ENCODE data around the gene NAT9. TPM values are rescaled to one million over a fixed set of nuclear protein-coding genes. Genes with fewer than 3 reads are reported as not detected.

Gene NAT9
- total and polyA plus RNA-seq, 4 donors, result 27.1 to 47.4 (median 36.6) TPM

- Histone ChIP-seq H3K9me3 (ENCODE audit: control insufficient read depth in 4 of 4, insufficient read depth in 3 of 4, low read length in 3 of 4) (no peaks in the 10 kb centered on the region), H3K4me1 (ENCODE audit: control insufficient read depth in 5 of 5, insufficient read depth in 5 of 5, low read length in 5 of 5) (peaks cover 4 to 43% (median 18%) of the 10 kb centered on the region in 5 donors), H3K27ac (ENCODE audit: low read depth in 1 of 2, low read length in 1 of 2) (no peak overlapping the region), H3K36me3 (ENCODE audit: control insufficient read depth in 4 of 4, insufficient read depth in 4 of 4, low read length in 4 of 4) (peaks cover 0 to 4% (median 1%) of the 10 kb centered on the region in 4 donors), H3K4me3 (no peak overlapping the region), H3K9ac (ENCODE audit: insufficient read depth in 1 of 2, low read length in 2 of 2) (no peak overlapping the region), H3K27me3 (ENCODE audit: control insufficient read depth in 3 of 3, insufficient read depth in 3 of 3, low read length in 2 of 3) (no peaks in the 10 kb centered on the region)
- DNase-seq (no peak), ATAC-seq (ENCODE audit: insufficient read depth, low FRiP score) (no peak)
- WGBS, 2 donors, result 95 to 99% methylated on average over 7 of the region's 7 CpGs
- no peak for TF ChIP-seq CTCF (IDR thresholded peaks at IDR 0.05; ENCODE audit: control extremely low read depth, extremely low read depth)
Observed at GRCh38 chr17:74752822-74753401, 23.2 kb downstream of the NAT9 start.

- Histone ChIP-seq H3K4me3 (no peak overlapping the region), H3K9ac (ENCODE audit: insufficient read depth in 1 of 2, low read length in 2 of 2) (no peak overlapping the region), H3K27ac (ENCODE audit: low read depth in 1 of 2, low read length in 1 of 2) (no peak overlapping the region), H3K4me1 (ENCODE audit: control insufficient read depth in 5 of 5, insufficient read depth in 5 of 5, low read length in 5 of 5) (peaks cover 0 to 43% (median 16%) of the 10 kb centered on the region in 5 donors), H3K27me3 (ENCODE audit: control insufficient read depth in 3 of 3, insufficient read depth in 3 of 3, low read length in 2 of 3) (no peaks in the 10 kb centered on the region), H3K9me3 (ENCODE audit: control insufficient read depth in 4 of 4, insufficient read depth in 3 of 4, low read length in 3 of 4) (no peaks in the 10 kb centered on the region), H3K36me3 (ENCODE audit: control insufficient read depth in 4 of 4, insufficient read depth in 4 of 4, low read length in 4 of 4) (peaks cover 0 to 4% (median 1%) of the 10 kb centered on the region in 4 donors)
- TF ChIP-seq CTCF (IDR thresholded peaks at IDR 0.05; ENCODE audit: control extremely low read depth, extremely low read depth), result no peak
- WGBS, 2 donors, result 69 to 87% methylated on average over 9 of the region's 9 CpGs
- ATAC-seq (ENCODE audit: insufficient read depth, low FRiP score) (no peak), DNase-seq (no peak)
Observed at GRCh38 chr17:74752415-74752814, 23.7 kb downstream of the NAT9 start.

DNA sequence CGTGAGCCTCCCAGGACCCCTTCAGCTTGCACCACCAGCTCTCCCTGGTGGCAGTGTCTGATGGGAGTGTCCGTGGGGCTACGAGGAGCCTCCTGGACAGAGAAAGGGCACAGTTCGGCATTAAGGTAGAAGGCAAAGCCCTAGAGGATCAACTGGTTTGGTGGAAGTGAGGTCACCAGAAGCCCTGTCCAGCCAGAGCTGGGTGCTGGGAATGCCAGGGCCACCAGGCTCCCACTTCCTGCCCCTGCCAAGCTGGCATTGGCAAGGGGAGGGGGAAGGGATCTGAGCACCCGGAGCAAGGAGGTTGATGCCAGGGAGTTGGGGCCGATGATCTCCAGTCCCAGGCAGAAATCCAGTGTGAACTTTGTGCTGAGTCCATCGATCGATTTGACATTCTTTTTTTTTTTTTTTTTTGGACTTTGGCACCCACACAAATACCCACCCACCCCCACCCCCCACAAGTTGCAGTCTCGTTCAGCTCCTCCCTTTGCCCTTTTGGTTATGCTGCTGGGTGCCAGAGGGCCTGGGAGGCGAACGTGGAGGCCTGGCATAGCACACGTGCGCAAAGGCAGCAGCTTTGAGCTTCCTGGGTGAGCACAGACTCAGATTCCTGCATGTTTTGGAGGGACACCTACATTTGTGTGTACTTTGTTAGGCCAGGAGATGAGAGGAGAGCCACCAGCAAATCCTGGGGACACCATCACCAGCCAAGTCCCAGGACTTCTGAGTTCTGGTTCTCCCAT lies 25.6 kb downstream of the NAT9 start:
- ATAC-seq (ENCODE audit: insufficient read depth, low FRiP score) (no peak), DNase-seq (no peak)
- Histone ChIP-seq H3K36me3 (ENCODE audit: control insufficient read depth in 4 of 4, insufficient read depth in 4 of 4, low read length in 4 of 4) (peaks cover 0 to 4% (median 1%) of the 10 kb centered on the region in 4 donors), H3K4me1 (ENCODE audit: control insufficient read depth in 5 of 5, insufficient read depth in 5 of 5, low read length in 5 of 5) (peaks cover 0 to 49% (median 20%) of the 10 kb centered on the region in 5 donors), H3K9me3 (ENCODE audit: control insufficient read depth in 4 of 4, insufficient read depth in 3 of 4, low read length in 3 of 4) (no peaks in the 10 kb centered on the region), H3K9ac (ENCODE audit: insufficient read depth in 1 of 2, low read length in 2 of 2) (peak overlapping the region in 1 of 2 donors; percentile 62), H3K27ac (ENCODE audit: low read depth in 1 of 2, low read length in 1 of 2) (no peak overlapping the region), H3K4me3 (no peak overlapping the region), H3K27me3 (ENCODE audit: control insufficient read depth in 3 of 3, insufficient read depth in 3 of 3, low read length in 2 of 3) (no peaks in the 10 kb centered on the region)
- no peak for TF ChIP-seq CTCF (IDR thresholded peaks at IDR 0.05; ENCODE audit: control extremely low read depth, extremely low read depth)
- 45 to 46% methylated on average over 13 of the region's 13 CpGs for WGBS, 2 donors
